Adrenal gland (tissue), 5 donors: ENCODE results near the gene SLITRK3.

Experiments used
- CTCF ChIP-seq, 6 experiments: fragments of 450-650 bp in 4 of 6; fragments of 200-600 bp in 2 of 6; sonication (generic) in 1 of 6; IDR thresholded peaks; 1 replicate in 5 of 6; 2 replicates in 1 of 6; pipeline versions ENCODE4 v1.5.1 to v1.8.0; 2016 to 2021; ENCODE audit warnings: antibody characterized with exemption in 6 of 6, mild to moderate bottlenecking in 2 of 6, moderate library complexity in 1 of 6
- POLR2A ChIP-seq, 2 donors: fragments of 450-650 bp; IDR thresholded peaks; one replicate each; pipeline ENCODE4 v1.6.1; 2017; ENCODE audit warnings: antibody characterized with exemption in 2 of 2, mild to moderate bottlenecking in 2 of 2, moderate library complexity in 1 of 2
- donor health status: DM: no; HTN: no; CAD: no.

- TF ChIP-seq POLR2A (IDR thresholded peaks at IDR 0.05) (no peak), CTCF (IDR thresholded peaks at IDR 0.05) (no peak)
Observed at GRCh38 chr3:165159760-165160421, 36.3 kb downstream of the SLITRK3 start.
